Ectodermal cell (in vitro differentiated cells): ENCODE measurements around the gene SPG7.
A peak's percentile ranks its signal among the peaks of the same experiment; 100 is the strongest.

Experiments
- H3K27ac ChIP-seq: 2 replicates; pipeline ENCODE4 v1.7.0; 2013; ENCODE audit warnings: mild to moderate bottlenecking, low read depth, low read length; ENCODE audit not compliant: insufficient read depth, poor library complexity, severe bottlenecking
- H3K27me3 ChIP-seq: 2 replicates; pipeline ENCODE4 v1.7.0; 2013; ENCODE audit warnings: mild to moderate bottlenecking, low read length; ENCODE audit not compliant: insufficient read depth, control insufficient read depth, poor library complexity, severe bottlenecking
- H3K36me3 ChIP-seq: one replicate; pipeline ENCODE4 v1.7.0; 2013; ENCODE audit warnings: low read length; ENCODE audit not compliant: control insufficient read depth, insufficient read depth
- H3K4me1 ChIP-seq: one replicate; pipeline ENCODE4 v1.7.0; 2013; ENCODE audit warnings: low read length; ENCODE audit not compliant: control insufficient read depth, insufficient read depth
- H3K4me3 ChIP-seq: 2 replicates; pipeline ENCODE4 v1.7.0; 2013; ENCODE audit warnings: low read depth, low read length, control low read depth; ENCODE audit not compliant: insufficient read depth
- H3K9me3 ChIP-seq: 2 replicates; pipeline ENCODE4 v1.7.0; 2013; ENCODE audit warnings: mild to moderate bottlenecking, low read length, moderate library complexity; ENCODE audit not compliant: control insufficient read depth
- WGBS, 2 experiments: methylation state at CpG; one replicate each; pipeline ENCODE4 v1.1.7; 2013; ENCODE audit warnings: missing lambda C conversion rate in 2 of 2; 5-methylcytosine and 5-hydroxymethylcytosine counted together

SPG7 gene

DNA sequence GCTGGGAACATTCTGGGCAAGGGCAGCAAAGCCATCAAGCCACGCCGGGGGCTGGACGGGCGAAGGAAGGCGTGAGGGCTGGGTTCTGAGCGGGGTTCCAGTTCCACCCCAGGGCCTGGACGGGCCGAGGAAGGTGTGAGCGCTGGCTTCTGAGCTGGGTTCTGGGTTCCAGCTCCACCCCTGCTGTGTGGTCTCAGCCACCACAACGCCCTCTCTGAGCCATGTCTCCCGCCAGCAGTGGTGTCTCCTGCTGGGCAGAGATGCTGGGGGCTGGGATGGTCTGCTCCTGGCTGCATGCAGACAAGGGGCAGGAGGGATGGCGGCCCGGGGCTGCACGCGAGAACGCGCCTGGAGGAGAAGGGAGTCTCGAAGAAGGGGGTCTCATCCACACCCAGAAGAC, 63.4 kb downstream of the SPG7 start:
- peaks cover 30% of the 10 kb centered on the region for H3K27me3 ChIP-seq
- H3K36me3 ChIP-seq, result no peaks in the 10 kb centered on the region
- no peak overlapping the region for H3K4me3 ChIP-seq
- no peak overlapping the region for H3K27ac ChIP-seq
- no peaks in the 10 kb centered on the region for H3K9me3 ChIP-seq
- no peaks in the 10 kb centered on the region for H3K4me1 ChIP-seq
- WGBS, 2 experiments, result 89 to 92% methylated on average over 18 of the region's 18 CpGs

DNA sequence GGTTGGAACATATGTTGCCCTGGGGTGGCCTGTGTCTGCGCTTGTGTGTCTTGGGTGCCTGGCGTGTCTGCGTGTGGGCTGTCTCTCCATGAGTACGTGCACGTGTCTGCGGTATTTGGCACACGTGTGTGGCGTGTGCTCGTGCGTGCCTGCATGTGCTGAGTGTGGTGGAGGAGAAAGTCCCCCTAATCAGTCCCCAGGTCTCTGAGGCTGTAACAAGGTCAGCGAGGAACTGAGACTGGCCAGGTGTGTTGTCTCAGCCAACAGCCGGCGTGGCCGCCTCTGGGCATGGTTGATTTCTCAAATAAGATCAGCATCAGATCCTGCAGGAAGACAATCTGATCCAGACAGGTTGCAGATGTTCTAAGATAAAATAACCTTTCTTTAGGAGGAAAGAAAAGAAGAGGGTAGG, 63.9 kb downstream of the SPG7 start:
- Histone ChIP-seq H3K36me3 (no peaks in the 10 kb centered on the region), H3K27ac (no peak overlapping the region), H3K4me1 (no peaks in the 10 kb centered on the region), H3K9me3 (no peaks in the 10 kb centered on the region), H3K27me3 (peaks cover 34% of the 10 kb centered on the region), H3K4me3 (no peak overlapping the region)
- WGBS, 2 experiments, result 93 to 96% methylated on average over 14 of the region's 14 CpGs

GRCh38 chr16:89572485-89573205, 64.4 kb downstream of the SPG7 start:
- Histone ChIP-seq H3K9me3 (no peaks in the 10 kb centered on the region), H3K4me1 (no peaks in the 10 kb centered on the region), H3K27me3 (peaks cover 40% of the 10 kb centered on the region), H3K27ac (no peak overlapping the region), H3K36me3 (no peaks in the 10 kb centered on the region), H3K4me3 (no peak overlapping the region)
- 90 to 91% methylated on average over 19 of the region's 19 CpGs for WGBS, 2 experiments

DNA sequence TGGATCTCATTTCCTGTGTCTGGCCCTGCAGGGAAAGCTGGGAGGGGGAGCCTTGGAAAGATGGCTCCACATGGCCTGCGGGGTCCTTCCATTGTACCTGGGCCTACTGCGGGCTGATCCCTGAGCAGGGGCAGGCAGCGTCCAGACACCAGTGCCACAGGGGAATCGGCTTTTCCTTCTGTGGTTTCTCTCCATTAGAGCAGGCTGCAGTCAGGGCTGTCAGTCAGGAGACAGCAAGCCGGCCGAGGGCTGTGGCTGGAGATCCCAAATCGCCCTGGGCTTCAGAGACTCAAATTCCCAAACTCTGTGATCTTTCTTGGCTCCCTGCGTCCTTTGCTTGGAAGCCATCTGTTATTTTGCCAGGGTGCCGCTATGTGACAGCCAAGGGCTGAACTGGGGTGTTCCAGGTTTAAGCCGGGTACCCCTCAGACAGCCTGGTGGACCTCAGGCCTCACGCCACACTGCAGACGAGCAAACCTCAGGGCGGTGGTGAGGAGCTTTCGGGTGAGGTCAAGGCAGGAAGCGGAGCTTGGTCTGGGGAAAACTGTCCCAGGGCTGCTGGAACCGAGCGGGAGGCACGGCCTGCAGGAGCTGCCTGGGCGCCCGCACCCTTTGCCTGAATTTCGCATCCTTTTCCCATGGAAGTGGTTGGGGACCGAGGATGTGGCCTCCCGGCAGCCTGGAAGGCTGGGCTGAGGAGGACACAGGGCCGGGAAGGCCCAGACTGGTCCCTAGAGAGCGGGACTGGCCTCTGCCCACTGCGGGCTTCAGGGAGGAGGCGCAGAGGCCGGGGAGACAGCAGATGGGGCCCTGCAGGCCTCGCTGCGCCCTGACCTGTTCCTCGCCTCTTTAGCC, 65.8 kb downstream of the SPG7 start:
- H3K4me3 ChIP-seq, result no peak overlapping the region
- no peaks in the 10 kb centered on the region for H3K4me1 ChIP-seq
- H3K27me3 ChIP-seq, result peaks cover 43% of the 10 kb centered on the region
- no peaks in the 10 kb centered on the region for H3K9me3 ChIP-seq
- no peak overlapping the region for H3K27ac ChIP-seq
- WGBS, 2 experiments, result 75% methylated on average over 31 of the region's 31 CpGs
- H3K36me3 ChIP-seq, result no peaks in the 10 kb centered on the region

GRCh38 chr16:89574681-89575246, 66.6 kb downstream of the SPG7 start:
- peaks cover 43% of the 10 kb centered on the region for H3K27me3 ChIP-seq
- no peak overlapping the region for H3K27ac ChIP-seq
- H3K4me1 ChIP-seq, result no peaks in the 10 kb centered on the region
- H3K9me3 ChIP-seq, result no peaks in the 10 kb centered on the region
- H3K36me3 ChIP-seq, result no peaks in the 10 kb centered on the region
- 2 to 3% methylated on average over 55 of the region's 55 CpGs for WGBS, 2 experiments
- peak overlapping the region; percentile 29 for H3K4me3 ChIP-seq

DNA sequence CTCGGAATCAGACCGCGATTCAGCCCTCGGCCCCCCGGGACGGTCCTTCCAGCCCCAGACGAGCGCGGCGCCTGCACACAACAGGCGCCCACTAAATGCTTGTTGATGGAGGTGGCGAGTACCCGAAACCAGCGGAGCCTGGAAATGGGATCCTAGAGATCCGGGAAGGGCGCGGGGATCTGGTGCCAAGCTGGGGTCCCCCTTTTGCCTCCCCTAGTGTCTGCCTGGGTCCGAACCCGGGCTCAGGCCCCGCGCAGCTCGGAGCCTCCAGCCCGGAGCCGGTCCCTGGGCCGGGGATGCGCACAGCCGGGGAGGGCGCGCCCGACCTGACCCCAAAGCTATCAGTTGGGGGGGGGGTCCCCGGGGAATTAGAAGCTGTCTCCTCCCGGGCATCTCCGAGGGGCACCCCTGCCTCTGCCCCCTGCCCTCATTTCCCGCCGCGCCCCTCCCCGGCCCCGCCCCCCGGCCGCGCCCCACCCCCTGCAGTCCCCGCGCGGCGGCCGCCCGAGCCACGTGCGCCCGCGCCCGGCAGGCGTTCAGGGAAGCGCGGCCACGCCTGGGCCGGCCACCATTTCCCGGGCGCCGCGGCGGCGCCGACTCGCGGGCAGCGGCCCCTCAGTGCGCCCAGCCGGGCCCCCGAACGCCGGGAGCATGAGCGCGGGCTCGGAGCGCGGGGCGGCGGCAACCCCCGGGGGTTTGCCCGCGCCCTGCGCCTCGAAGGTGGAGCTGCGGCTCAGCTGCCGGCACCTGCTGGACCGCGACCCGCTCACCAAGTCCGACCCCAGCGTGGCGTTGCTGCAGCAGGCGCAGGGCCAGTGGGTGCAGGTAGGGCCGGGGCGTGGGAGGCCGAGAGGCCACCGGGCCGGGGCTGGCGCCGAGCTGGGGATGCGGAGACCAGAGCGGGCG, 67.3 kb downstream of the SPG7 start, which contains the start of gene CPNE7:
Gene CPNE7, plus strand, starts transcription at position 512 of the 906 bp plus-strand sequence. Its CDS starts 140 bp downstream, at position 652.
- H3K36me3 ChIP-seq, result no peaks in the 10 kb centered on the region
- H3K9me3 ChIP-seq, result no peaks in the 10 kb centered on the region
- H3K27me3 ChIP-seq, result peaks cover 43% of the 10 kb centered on the region
- no peak within 1 kb of the TSS for H3K27ac ChIP-seq
- 2% methylated on average over 103 of the region's 103 CpGs for WGBS, 2 experiments
- H3K4me3 ChIP-seq, result peak within 1 kb of the TSS; percentile 33
- H3K4me1 ChIP-seq, result no peaks in the 10 kb centered on the region

DNA sequence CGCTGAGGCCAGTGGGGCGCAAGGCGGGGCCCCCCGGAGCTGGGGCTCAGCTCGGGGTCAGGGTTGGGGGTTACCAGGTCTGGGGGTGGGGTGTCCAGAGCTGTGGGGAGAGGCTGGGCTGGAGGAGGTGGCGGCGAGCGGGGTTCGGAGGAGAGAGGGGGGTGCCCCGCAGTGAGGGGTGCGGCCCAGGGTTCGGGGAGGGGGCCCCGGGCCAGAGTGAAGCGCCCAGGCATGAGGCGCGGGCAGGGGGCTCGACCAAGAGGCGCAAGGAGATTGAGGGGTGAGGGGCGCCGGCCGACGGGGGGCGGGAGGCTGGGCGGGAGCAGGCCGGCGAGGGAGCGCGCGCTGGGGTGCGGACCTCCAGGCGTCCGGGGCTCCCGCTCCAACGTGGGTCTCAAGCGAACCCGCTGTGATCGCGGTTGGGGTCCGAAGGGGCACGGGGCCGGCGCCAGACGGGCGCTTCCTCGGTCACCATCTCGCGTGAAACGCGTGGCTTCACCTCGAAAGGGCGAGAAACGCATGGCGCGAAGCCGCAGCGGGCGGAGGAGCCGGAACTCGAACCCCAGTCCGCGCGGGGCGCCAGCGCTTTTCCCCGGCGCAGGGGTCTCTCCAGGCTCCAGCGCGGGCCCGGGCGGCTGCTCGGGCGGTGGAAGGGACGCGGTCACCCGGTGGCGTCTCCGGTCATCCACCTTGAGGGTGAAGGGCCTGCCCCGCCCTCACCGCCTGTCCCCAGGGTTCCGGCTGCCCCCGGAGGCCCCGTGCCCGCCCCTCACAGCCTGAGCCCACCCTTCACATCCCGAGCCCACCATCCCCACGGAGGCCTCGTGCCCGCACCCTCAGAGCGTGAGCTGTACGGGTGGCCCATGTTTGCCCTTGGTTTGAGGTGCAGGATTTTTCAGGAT, 68.2 kb downstream of the SPG7 start:
- H3K4me3 ChIP-seq, result peak overlapping the region; percentile 33
- H3K4me1 ChIP-seq, result no peaks in the 10 kb centered on the region
- no peaks in the 10 kb centered on the region for H3K36me3 ChIP-seq
- 27 to 29% methylated on average over 89 of the region's 89 CpGs for WGBS, 2 experiments
- no peaks in the 10 kb centered on the region for H3K9me3 ChIP-seq
- H3K27me3 ChIP-seq, result peaks cover 43% of the 10 kb centered on the region
- no peak overlapping the region for H3K27ac ChIP-seq

DNA sequence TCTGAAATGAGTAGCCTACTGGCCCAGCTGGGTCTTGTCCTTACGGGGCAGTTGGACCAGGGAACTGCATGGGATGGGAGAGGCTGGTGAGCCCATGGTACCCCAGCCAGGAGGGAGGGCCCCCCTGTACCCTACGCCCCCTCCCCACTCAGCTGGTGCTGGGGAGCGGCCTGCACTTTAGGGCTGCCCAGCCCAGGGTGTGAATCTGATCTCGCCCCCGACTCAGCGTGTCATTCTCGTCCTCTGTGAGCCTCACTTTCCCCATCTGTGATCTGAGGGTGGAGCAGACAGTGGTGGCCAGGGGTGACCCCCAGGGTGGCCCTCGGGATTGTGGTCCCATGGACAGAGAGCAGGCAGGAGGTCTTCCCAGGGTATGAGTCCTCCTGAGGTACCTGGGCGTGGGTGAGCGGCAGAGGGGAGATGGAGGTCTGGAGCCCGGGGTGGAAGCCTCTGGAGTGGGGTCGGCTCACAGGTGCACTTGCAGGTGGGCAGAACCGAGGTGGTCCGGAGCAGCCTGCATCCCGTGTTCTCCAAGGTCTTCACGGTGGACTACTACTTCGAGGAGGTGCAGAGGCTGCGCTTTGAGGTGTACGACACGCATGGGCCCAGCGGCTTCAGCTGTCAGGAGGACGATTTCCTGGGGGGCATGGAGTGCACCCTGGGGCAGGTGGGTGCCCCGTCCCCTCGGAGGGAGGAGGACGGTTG, 69.0 kb downstream of the SPG7 start:
- H3K36me3 ChIP-seq, result no peaks in the 10 kb centered on the region
- H3K9me3 ChIP-seq, result no peaks in the 10 kb centered on the region
- 90 to 91% methylated on average over 25 of the region's 25 CpGs for WGBS, 2 experiments
- peaks cover 43% of the 10 kb centered on the region for H3K27me3 ChIP-seq
- H3K27ac ChIP-seq, result no peak overlapping the region
- H3K4me3 ChIP-seq, result no peak overlapping the region
- no peaks in the 10 kb centered on the region for H3K4me1 ChIP-seq
